Stimulated activated CD8-positive, alpha-beta memory T cell treated with anti-CD3 and anti-CD28 coated beads, Interleukin-7, amount 100 ng/mL, for 4 hours (primary cell): ENCODE data around the gene ILK.

Experiments
- DNase-seq, 2 donors: peaks; one replicate each; pipeline ENCODE4 v3.0.0-alpha.2; 2020; ENCODE audit warnings: low read depth in 2 of 2

Gene ILK

GRCh38 chr11:6636480-6636879 is 32.9 kb downstream of the ILK start:
- no peak for DNase-seq

DNA sequence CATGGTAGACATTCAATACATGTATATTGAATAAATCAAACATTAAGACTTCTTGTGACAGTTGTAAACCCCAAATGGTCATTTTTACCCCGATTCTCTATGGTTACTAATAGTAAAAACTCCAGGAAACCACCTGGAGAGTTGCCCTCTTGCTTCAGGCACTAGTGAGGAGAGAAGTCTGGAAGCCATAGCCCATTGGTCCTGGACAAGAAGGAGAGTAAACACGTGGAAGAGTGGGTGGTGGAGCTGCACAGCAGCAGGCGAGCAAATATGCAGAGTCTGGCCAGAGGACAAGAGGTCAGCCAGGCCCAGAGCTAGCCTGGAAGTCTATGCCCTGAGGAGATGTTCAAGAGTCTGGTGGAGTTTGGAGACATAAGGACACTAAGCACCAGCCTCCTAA is 34.3 kb downstream of the ILK start:
- DNase-seq: no peak

GRCh38 chr11:6638429-6638828 is 34.9 kb downstream of the ILK start:
- no peak for DNase-seq

- DNase-seq: no peak
Measured at GRCh38 chr11:6640036-6640984, 36.7 kb downstream of the ILK start.

GRCh38 chr11:6640985-6641701 is 37.6 kb downstream of the ILK start:
- no peak for DNase-seq

- no peak for DNase-seq
Measured at GRCh38 chr11:6642957-6643356, 39.4 kb downstream of the ILK start.

- no peak for DNase-seq
Measured at GRCh38 chr11:6646071-6646470, 42.5 kb downstream of the ILK start.

DNA sequence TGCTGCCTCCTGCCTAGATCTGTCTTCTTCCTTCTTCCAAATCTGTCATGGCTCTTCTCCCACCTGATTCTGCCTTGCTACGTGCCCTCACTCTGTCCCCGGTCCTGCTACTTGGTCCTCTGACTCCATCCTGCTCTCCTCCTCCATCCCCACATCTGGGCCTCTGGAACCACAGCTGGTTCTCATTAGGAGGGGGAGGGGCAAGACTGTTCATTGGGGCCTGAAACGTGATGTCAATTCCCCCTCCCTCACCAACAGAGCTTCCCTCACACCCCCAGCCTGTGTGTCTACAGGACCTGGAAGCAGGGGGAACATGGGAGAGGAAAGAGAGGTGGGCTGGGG is 43.0 kb downstream of the ILK start:
- DNase-seq: no peak

- DNase-seq: no peak
Measured at GRCh38 chr11:6646918-6647679, 43.5 kb downstream of the ILK start.

DNA sequence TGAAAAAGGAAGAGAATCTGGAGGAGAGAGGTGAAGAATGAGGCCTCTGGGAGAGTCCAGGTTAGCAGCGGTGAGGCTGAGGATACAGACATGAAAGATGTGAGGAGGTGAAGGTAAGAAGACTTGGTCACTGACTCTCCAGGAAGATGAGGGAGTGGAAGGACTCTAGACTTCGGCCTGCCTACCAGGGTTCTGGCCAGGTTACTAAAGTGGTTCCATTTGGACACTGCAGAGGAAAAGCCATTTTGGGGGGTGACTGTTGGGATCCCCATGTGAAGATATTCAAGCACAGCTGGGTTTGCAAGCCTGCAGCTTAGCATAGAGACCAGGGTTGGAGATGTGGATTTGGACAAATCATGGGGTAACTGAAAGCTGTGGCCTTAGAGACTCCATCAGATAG is 44.3 kb downstream of the ILK start:
- DNase-seq: no peak

DNA sequence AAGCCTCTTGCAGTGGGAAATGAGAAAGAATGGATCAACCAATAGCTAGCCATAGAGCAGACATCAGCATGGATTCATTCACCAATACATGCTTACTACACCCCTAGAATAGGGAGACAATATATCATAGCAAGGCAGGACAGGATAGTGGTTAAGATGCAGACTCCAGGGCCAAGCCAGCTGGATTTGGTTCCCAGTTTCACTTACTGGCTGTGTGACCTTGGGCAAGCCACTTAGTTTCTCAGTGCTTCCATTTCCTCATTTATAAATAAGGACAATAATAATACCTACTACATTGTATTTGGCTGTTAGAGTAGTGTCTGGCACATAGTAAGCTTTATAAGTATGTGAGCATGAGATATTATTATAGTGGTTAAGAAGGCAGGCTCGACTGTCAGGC is 44.9 kb downstream of the ILK start:
- no peak for DNase-seq

DNA sequence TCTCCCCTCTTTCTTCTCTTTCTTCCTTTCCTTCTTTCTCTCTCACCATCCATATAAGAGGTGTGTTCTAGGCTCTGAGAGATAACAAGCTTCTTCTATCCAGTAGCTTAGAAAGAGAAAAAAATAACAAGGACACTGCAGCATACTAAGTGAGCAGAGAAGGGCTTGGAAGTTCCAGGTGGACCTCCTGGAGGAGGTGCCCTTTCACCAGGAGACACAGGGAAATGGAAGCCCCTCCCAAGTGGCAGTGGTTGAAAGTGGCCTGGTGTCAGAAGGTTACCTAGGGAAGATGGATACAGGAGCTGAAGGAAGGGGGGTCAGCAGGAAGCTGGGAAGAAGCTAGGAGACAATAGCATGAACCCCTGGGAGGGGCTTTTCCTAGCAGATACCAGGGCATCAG is 46.5 kb downstream of the ILK start:
- DNase-seq: no peak

DNA sequence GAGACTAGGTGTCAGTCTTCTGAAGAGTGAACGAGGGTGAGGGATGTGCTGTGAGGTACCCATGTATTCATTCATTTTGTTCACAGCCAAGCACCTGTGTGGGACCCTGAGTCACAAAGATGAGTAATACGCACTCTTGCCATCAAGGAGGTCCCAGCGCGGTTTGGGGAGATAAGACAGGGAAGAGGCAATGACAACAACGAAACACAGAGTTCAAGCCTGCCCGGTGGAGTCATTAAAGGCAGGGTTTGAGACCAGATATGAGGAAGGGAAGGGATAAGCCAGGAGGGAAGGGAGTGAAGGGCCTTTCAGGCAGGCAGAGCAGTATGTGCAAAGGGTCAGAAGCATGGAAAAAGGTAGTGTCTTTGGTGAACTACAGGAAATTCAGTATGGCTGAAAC is 47.4 kb downstream of the ILK start:
- DNase-seq: peak; percentile 41 to 46

GRCh38 chr11:6652182-6652581 is 48.6 kb downstream of the ILK start:
- no peak for DNase-seq

DNA sequence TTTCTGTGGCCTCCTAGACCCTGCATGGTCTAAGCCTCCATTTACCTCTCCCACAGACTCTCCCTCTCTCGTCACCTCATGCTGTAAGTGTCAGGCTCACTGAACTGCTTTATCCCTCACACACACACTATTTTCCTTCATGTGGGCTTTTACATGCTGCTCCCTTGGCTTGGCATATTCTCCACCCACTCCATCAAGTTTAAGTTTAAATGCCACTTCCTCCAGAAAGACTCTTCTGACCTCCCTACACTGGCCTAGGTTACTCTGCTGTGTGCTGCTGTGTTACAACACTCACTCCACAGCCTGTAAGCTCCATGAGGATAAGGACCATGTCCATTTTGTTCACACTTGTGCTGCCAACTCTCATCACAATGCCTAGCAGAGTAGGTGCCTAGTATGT is 49.5 kb downstream of the ILK start:
- DNase-seq: no peak

- no peak for DNase-seq
Measured at GRCh38 chr11:6653656-6654055, 50.1 kb downstream of the ILK start.

DNA sequence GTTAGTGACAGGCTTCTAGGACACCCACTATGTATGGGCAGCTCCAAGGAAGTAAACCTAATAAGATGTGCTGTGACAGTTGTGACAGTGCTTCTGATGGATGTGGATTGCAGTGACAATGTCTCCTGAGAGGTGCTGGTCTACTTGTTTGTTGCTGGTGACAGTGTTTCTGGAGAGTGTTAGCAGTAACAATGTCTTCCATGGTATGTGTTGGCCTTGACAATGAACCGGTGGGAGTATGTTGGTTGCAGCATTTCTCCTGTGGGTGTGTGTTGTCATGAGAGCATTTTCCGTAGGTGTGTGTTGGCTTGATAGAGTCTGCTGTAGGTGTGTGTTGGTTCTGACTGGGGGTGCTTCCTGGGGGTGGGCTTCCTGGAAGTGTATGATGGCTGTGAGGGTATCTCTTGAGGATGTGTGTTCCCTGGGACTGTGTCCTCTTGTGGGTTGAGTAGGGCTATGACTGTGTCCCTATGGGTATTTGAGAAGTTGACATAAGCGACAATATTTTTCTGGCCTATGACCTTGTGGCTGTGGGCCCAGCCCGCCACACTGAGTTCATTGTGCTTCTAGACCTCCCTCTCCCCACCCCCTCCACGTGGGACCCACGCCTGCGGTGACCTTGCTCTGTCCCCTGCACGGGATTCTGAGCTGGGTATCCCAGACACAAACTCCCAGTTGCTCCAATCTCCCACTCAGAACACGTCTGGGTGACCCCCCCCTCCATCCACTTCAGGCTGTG is 50.9 kb downstream of the ILK start:
- peak in 1 of 2 donors; percentile 40 for DNase-seq

- DNase-seq: peak in 1 of 2 donors; percentile 23
Measured at GRCh38 chr11:6655020-6655789, 51.6 kb downstream of the ILK start.

DNA sequence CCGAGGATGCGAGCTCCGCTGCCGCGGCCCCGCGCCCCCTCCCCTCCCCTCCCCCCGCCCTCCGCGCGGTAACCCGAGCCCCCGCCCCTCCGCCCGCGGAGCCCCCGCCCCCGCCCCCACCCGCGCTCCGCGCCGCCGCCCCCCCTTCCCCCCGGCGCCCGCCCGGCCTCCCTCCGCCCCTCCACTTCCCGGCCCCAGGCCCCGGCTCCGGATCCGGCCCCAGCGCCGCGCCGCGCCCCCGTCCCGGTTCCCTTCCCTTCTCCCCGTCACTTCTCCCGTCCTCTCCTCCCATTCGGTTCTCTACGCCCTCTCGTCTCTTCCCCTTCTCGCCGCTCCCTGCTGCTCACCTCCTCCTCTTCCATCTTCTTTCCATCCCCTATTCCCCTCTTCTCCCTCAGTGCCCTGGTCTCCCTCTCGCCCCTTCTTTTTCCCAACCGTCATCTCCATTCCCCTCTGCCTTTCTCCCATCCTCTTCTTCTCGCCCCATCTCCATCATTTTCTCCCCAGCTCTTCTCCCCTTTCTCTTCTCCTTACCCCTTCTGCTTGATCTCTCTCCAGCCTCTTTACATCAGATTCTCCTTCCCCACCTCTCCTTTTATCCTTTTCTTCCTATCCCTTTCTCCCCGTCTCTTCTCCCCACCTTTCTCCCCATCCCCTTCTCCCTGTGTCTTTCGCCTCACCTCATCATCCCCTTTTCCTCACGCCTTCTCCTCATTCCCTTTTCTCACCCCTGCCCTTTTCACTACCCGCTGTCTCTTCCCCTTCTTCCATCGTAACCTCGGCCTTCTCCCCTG is 52.4 kb downstream of the ILK start, which contains the start of gene DCHS1:
Gene DCHS1, minus strand, starts transcription at position 20 of the 794 bp plus-strand sequence. CDS start 14,196 bp downstream, outside the sequence.
- DNase-seq: peak in 1 of 2 donors; percentile 15

GRCh38 chr11:6656584-6656915 is 53.0 kb downstream of the ILK start:
- no peak for DNase-seq
